Cardiac septum (tissue), 1 donor: ENCODE measurements around the gene EIF5A2. TPM values are rescaled to one million over a fixed set of nuclear protein-coding genes. Genes with fewer than 3 reads are reported as not detected.
"Not testable (repeated sequence)": the region's sequence is repeated elsewhere in the genome, so short reads cannot be mapped to it uniquely, and the experiment has no call there.

Experiments
- DNase-seq: peaks from one replicate; pipeline ENCODE4 v3.0.0-alpha.2; 2020; ENCODE audit warnings: low spot score
- intact Hi-C: fragments of 100-400 bp; cut with DNase I; formaldehyde crosslinking; loops from one replicate; pipeline ENCODE4 v1.14.0; 2022
- total RNA-seq: library from RNA; stranded (reverse); fragmentation: NEBNext Ultra II Directional; extraction: Animal tissue kit (Norgen Biotek cat#: 25700); gene quantifications from one replicate; pipeline ENCODE4 v1.2.1, GENCODE V29; 2021
- donor health status: DM: no; HTN: no; CAD: no.

Gene EIF5A2
- total RNA-seq, 1 donor from 2014 or later: 9.9 TPM

DNA sequence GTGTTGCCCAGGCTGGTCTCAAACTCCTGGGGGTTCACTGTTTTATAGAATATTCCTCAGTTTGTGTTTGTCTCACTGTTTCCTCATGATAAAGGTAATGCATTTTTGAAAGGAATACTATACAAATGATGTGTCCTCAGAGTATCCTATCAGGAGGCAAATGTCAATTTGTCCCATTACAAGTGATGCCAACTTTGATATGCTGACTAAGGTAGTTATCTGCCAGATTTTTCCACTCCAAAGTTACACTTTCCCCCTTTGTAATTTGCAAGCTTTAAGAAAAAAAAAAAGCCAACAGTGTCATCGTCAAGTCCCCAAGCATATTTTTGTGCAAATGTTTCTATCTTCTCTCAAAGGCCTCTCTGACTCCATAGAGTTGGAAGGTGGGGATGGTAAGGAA, 9.0 kb downstream of the EIF5A2 start:
- intact Hi-C loops: no loop called here
- DNase-seq: no peak

GRCh38 chr3:170897978-170898377, 10.5 kb downstream of the EIF5A2 start:
- intact Hi-C loops: no loop called here
- no peak for DNase-seq

DNA sequence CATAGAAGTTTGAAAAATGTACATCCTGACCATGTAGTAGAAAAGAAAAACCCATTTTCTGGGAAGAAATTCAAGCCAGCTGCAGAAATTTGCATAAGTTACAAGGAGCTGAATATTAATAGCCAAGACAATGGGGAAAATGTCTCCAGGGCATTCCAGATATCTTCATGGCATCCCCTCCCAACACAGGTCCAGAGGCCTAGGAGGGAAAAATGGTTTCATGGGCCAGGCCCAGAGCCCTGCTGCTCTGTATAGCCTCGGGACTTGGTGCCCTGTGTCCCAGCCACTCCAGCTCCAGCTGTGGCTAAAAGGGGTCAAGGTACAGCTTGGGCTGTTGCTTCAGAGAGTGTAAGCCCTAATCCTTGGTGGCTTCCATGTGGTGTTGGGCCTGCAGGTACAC, 11.2 kb downstream of the EIF5A2 start:
- intact Hi-C loops, DNase-seq: not testable (repeated sequence)

DNA sequence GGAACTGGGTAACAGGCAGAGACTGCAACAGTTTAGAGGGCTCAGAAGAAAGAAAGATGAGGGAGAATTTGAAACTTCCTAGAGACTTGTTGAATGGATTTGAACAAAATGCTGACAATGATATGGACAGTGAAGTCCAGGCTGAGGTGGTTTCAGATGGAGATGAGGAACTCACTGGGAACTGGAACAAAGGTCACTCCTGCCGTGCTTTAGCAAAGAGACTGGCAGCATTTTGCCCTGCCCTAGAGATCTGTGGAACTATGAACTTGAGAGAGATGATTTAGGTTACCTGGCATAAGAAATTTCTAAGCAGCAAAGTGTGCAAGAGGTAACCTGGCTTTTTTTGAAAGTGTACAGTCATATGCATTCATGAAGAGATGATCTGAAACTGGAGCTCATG, 11.7 kb downstream of the EIF5A2 start:
- intact Hi-C loops: no loop called here

GRCh38 chr3:170896333-170896732, 12.1 kb downstream of the EIF5A2 start:
- DNase-seq, intact Hi-C loops: not testable (repeated sequence)

More for the DNA sequence above, 11.7 kb downstream of the EIF5A2 start:
- DNase-seq: no peak

- intact Hi-C loops: no loop called here
- no peak for DNase-seq
Observed at GRCh38 chr3:170893895-170894294, 14.5 kb downstream of the EIF5A2 start.

- intact Hi-C loops: no loop called here
- no peak for DNase-seq
Observed at GRCh38 chr3:170889630-170890029, 18.8 kb downstream of the EIF5A2 start.

GRCh38 chr3:170889132-170889531, 19.3 kb downstream of the EIF5A2 start:
- intact Hi-C loops: no loop called here
- no peak for DNase-seq

DNA sequence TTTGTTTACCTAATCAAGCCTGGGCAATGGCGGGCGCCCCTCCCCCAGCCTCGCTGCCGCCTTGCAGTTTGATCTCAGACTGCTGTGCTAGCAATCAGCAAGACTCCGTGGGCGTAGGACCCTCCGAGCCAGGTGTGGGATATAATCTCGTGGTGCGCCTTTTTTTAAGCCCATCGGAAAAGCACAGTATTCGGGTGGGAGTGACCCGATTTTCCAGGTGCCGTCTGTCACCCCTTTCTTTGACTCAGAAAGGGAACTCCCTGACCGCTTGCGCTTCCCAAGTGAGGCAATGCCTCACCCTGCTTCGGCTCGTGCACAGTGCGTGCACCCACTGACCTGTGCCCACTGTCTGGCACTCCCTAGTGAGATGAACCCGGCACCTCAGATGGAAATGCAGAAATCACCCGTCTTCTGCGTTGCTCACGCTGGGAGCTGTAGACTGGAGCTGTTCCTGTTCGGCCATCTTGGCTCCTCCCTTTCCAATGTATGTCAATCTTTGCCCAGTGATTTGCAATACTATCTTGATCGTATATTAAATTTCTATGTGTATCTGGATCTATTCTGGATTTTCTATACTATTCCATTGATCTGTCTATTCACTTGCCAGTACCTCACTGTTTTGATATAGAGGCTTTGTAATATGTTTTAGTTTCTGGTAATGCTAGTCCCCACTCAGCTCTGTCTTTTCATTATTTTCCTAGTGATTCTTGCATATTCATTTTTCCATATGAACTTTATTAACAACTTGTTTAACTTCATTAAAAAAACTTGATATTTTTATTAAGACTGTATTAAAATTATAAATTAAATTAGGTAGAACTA, 24.1 kb downstream of the EIF5A2 start:
- intact Hi-C loops, DNase-seq: not testable (repeated sequence)

GRCh38 chr3:170878688-170879087, 29.7 kb downstream of the EIF5A2 start:
- intact Hi-C loops, DNase-seq: not testable (repeated sequence)

DNA sequence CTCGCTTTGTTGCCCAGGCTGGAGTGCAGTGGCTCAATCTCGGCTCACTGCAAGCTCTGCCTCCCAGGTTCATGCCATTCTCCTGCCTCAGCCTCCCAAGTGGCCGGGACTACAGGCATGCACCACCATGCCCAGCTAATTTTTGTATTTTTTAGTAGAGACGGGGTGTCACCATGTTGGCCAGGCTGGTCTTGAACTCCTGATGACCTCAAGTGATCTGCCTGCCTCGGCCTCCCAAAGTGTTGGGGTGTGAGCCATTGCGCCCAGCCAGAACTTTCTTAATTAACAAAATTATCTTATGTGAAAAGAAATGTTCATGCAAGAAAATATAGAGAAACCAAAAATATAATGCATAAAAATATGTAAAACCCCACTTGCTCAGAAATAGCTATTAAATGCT, 31.1 kb downstream of the EIF5A2 start:
- intact Hi-C loops, DNase-seq: not testable (repeated sequence)

DNA sequence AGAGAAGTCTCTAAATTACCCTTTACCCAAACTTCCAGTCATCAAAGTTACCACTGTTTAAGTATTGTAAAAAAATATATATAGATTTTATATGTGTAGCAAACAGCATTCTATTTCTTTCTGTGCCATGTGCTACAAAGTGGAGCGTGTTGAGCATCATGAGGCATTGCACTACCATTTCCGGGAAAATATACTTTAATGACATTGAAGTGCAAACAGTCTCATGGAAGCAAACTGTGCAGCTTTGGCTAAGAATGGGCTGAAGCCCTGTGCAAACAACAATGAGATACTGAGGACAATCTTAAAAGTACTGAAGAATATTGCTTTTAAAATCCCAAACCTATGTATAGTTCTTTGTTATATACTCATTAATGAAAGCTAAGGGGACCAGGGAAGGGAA, 31.9 kb downstream of the EIF5A2 start:
- no peak for DNase-seq
- intact Hi-C loops: no loop called here

DNA sequence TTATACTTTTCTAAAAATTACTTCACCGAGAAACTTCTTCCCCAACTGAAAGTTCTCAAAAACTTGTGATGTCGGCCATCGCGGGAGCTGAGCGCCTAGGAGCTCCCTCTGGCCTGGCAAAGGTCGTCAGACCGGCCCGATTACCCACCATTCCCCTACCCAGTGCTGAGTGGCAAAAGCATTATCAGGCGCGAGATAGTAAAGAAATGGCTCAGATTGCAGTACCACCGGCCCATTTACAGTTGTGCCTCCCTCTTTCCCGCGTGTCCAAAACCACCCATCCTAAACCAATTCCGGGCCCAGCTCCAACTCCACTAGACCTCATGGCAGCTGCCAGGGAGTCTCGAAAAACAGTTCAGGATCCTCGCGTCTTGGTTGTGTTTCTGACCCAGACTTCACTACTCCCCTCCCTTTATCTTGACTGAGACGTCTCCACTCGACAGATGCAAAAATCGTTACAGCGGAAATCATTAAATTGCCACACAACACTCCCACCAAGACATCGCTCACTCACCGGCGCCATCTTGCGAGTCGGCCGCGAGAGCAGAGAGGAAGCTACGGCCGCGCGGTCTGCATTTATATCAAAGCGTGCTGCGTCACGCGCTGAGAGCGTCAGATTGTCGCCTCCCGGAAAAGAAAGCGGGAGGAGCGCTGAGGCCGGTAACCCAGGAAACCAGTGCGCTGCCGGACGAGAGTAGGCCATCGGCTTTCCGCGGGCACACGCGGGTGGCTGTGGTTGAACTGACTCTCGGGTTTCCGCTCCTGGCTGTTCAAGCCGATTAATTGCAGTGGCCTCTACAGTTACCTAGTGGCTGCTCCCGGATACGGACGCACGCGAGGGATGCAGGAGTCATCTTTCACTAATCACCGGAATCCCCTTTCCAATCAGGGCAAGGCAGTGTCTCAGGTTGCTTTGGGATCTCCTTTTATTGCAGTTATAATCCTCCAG, 38.5 kb downstream of the EIF5A2 start, which contains the start of gene RPL22L1:
Gene RPL22L1 (minus strand): TSS at position 551 of the 949 bp plus-strand sequence. CDS start 28 bp downstream, at position 523.
- intact Hi-C loops: loop anchor here (1.0 kb wide), 1 partner anchor 37 kb away; no protein-coding TSS in a partner anchor
- DNase-seq: peak; percentile 98

GRCh38 chr3:170869239-170869590, 39.2 kb downstream of the EIF5A2 start:
- no peak for DNase-seq
- intact Hi-C loops: no loop called here

GRCh38 chr3:170868577-170869238, 39.7 kb downstream of the EIF5A2 start:
- intact Hi-C loops: no loop called here
- no peak for DNase-seq

- intact Hi-C loops: no loop called here
- no peak for DNase-seq
Observed at GRCh38 chr3:170867143-170867937, 41.1 kb downstream of the EIF5A2 start.

- DNase-seq: no peak
- intact Hi-C loops: no loop called here
Observed at GRCh38 chr3:170866499-170866898, 41.9 kb downstream of the EIF5A2 start.

- no peak for DNase-seq
- intact Hi-C loops: no loop called here
Observed at GRCh38 chr3:170865209-170866094, 43.0 kb downstream of the EIF5A2 start.
